ENCODE measurements around the gene NOP14.

- no peak for TF ChIP-seq CTCF (IDR thresholded peaks at IDR 0.05; ENCODE audit: extremely low read depth in 1 of 2, insufficient read depth in 1 of 2, low read depth in 1 of 2, low read length in 2 of 2)
- no peak for TF ChIP-seq POLR2AphosphoS5 (IDR thresholded peaks at IDR 0.05; ENCODE audit: insufficient read depth, low read depth, low read length)
- no peak for TF ChIP-seq POLR2A (IDR thresholded peaks at IDR 0.05; ENCODE audit: low read depth, low read length)
- no peak for TF ChIP-seq EZH2 (IDR thresholded peaks at IDR 0.05; ENCODE audit: borderline replicate concordance, low read depth, low read length, severe bottlenecking)
- no peak for TF ChIP-seq MYC (IDR thresholded peaks at IDR 0.05; ENCODE audit: low read depth, low read length)
Measured at GRCh38 chr4:2977211-2978088, 14.2 kb upstream of the NOP14 start.

All from endothelial cell of umbilical vein (primary cell).